Coronary artery (tissue), 2 donors: ENCODE results near the gene SLC2A6.

ENCODE experiments used
- DNase-seq: peaks from one replicate; pipeline ENCODE4 v3.0.0-alpha.2; 2017; ENCODE audit warnings: low spot score
- H3K27ac ChIP-seq, 2 donors: fragments of 200-600 bp; sonication (generic); one replicate each; pipeline ENCODE4 v1.5.1; 2016 to 2019
- H3K4me3 ChIP-seq: fragments of 200-600 bp; sonication (generic); 2 replicates; pipeline ENCODE4 v1.5.1; 2016; ENCODE audit warnings: mild to moderate bottlenecking, moderate library complexity
- CTCF ChIP-seq: fragments of 200-600 bp; sonication (generic); IDR thresholded peaks from one replicate; pipeline ENCODE4 v1.5.1; 2019; ENCODE audit warnings: antibody characterized with exemption

The SLC2A6 gene

DNA sequence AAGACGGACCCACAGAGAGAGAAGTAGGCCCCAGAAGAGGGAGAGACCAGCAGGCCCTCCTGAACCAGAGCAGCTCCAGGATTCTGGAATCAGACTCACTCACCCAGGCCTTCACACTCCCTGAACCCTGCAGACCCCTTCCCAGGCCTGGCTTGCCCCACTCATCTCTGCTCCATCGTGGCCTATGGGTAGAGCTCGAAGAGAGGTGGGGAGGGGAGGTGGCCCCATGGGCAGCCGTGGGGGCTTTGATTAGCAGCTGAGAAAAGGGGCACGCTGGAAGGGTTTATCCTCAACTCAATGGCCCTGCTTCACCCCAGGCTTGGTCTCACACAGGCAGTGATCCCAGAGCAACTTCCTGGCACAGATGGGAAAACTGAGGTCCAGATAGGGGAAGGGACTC is 45.2 kb upstream of the SLC2A6 start:
- Histone ChIP-seq H3K4me3 (no peak overlapping the region), H3K27ac (no peak overlapping the region)
- no peak for TF ChIP-seq CTCF
- DNase-seq: no peak

GRCh38 chr9:133523106-133523505 is 44.2 kb upstream of the SLC2A6 start:
- H3K27ac ChIP-seq: no peak overlapping the region
- no peak for TF ChIP-seq CTCF
- DNase-seq: no peak
- H3K4me3 ChIP-seq: no peak overlapping the region

DNA sequence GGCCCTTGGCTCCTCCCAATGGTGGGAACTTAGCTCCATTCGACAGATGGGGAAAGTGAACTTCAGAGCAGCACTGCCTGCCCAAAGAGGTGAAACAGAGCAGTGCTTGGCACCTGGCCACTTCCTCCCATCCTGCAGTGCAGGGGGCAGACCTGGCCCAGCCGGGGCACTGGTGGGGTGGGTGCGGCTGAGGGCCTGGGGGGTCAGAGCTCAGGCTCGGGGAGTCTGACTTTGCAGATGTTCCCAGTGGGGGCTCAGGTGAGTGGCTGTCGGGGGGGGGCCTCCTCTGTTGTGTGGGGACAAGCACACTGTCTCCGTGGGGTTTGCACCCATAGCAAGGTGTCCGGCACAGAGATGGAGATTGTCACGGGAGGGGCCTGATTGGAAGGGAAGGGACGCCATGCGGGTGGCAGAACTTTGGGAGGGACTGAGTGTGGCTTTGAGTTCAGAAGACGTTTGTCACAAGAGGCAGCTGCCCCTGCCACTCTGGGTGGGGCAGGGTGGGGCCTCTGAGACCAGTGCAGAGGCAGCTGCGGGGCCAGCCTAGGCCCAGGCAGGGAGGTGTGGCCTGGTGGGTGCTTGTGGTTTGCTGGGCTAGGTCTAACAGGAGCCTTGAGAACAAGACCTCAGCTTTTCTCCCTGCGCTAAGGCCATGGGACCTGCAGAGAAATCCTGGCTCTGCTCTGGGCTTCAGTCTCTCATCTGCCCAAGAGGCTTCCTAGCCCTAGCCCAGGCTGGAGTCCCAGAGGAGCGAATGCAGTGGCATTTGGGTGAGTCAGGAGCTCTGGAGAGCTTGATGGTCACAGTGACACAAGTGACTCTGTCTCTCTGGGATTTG is 43.4 kb upstream of the SLC2A6 start:
- no peak for TF ChIP-seq CTCF
- H3K4me3 ChIP-seq: no peak overlapping the region
- H3K27ac ChIP-seq: no peak overlapping the region
- DNase-seq: no peak

- DNase-seq: no peak
- no peak overlapping the region for H3K27ac ChIP-seq
Observed at GRCh38 chr9:133521122-133522072, 42.5 kb upstream of the SLC2A6 start.

GRCh38 chr9:133520121-133520835 is 41.4 kb upstream of the SLC2A6 start:
- TF ChIP-seq CTCF: no peak
- H3K27ac ChIP-seq: no peak overlapping the region
- no peak for DNase-seq
- no peak overlapping the region for H3K4me3 ChIP-seq

More at GRCh38 chr9:133521122-133522072, 42.5 kb upstream of the SLC2A6 start:
- H3K4me3 ChIP-seq: no peak overlapping the region
- no peak for TF ChIP-seq CTCF

DNA sequence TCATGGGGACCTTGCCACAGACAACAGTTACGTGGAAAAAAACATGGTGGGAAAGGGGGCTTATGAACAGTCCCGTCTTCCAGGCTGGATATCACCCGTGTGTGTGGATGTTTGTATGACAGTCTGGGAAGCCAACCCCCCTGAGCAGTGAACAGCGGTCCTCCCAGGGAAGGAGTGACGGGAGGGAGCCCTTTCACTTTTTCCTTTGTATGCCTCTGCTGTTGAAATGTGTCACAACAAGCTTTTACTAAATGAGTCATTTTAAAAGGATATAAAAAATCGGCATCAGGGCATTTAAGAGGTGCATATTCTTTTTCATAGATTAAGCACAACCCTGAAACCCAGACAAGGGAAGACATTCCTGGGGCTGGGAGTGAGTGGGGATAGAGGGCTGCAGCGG is 40.8 kb upstream of the SLC2A6 start:
- DNase-seq: no peak
- no peak overlapping the region for H3K4me3 ChIP-seq
- TF ChIP-seq CTCF: no peak
- no peak overlapping the region for H3K27ac ChIP-seq
